Epithelial cell of prostate (primary cell): ENCODE data around the gene ABCA7.
A peak's percentile ranks its signal among the peaks of the same experiment; 100 is the strongest.

Source experiments
- DNase-seq: peaks from one replicate; pipeline ENCODE4 v3.0.0-alpha.2; 2011; ENCODE audit warnings: low read depth, low spot score
- H3K27ac ChIP-seq: fragments of 450-650 bp; 2 replicates; pipeline ENCODE4 v1.5.1; 2017; ENCODE audit warnings: mild to moderate bottlenecking

Gene ABCA7

GRCh38 chr19:1097810-1098176 is 57.9 kb downstream of the ABCA7 start:
- DNase-seq: no peak
- peak overlapping the region; percentile 76 for H3K27ac ChIP-seq

- H3K27ac ChIP-seq: peak overlapping the region; percentile 76
- no peak for DNase-seq
Observed at GRCh38 chr19:1098177-1099051, 58.5 kb downstream of the ABCA7 start.

- DNase-seq: no peak
- peak overlapping the region; percentile 96 for H3K27ac ChIP-seq
Observed at GRCh38 chr19:1101337-1101698, 61.4 kb downstream of the ABCA7 start.

GRCh38 chr19:1102407-1103131 is 62.7 kb downstream of the ABCA7 start:
- peak overlapping the region; percentile 96 for H3K27ac ChIP-seq
- peak; percentile 96 for DNase-seq

- DNase-seq: no peak
- H3K27ac ChIP-seq: peak overlapping the region; percentile 96
Observed at GRCh38 chr19:1103132-1103707, 63.3 kb downstream of the ABCA7 start.

- DNase-seq: peak; percentile 94
- peak within 1 kb of the TSS; percentile 96 for H3K27ac ChIP-seq
Observed at GRCh38 chr19:1103708-1104310, 63.9 kb downstream of the ABCA7 start, which contains the start of gene GPX4. Gene GPX4, plus strand, starts transcription at chr19:1103994. Its CDS starts 50 bp downstream, at chr19:1104044.

GRCh38 chr19:1104311-1105007 is 64.6 kb downstream of the ABCA7 start:
- H3K27ac ChIP-seq: peak overlapping the region; percentile 96
- DNase-seq: no peak

- no peak for DNase-seq
- peak overlapping the region; percentile 96 for H3K27ac ChIP-seq
Observed at GRCh38 chr19:1105008-1105872, 65.3 kb downstream of the ABCA7 start.

- no peak for DNase-seq
- H3K27ac ChIP-seq: no peak overlapping the region
Observed at GRCh38 chr19:1105873-1106840, 66.2 kb downstream of the ABCA7 start.

GRCh38 chr19:1106841-1107660 is 67.1 kb downstream of the ABCA7 start:
- no peak for DNase-seq
- peak overlapping the region; percentile 11 for H3K27ac ChIP-seq

GRCh38 chr19:1107661-1108261 is 67.9 kb downstream of the ABCA7 start:
- DNase-seq: no peak
- H3K27ac ChIP-seq: peak overlapping the region; percentile 11

GRCh38 chr19:1108291-1109031 is 68.6 kb downstream of the ABCA7 start:
- no peak for DNase-seq

GRCh38 chr19:1109032-1109551 is 69.2 kb downstream of the ABCA7 start:
- no peak for DNase-seq
- H3K27ac ChIP-seq: no peak overlapping the region

More at GRCh38 chr19:1108291-1109031, 68.6 kb downstream of the ABCA7 start:
- no peak overlapping the region for H3K27ac ChIP-seq

- DNase-seq: no peak
- no peak overlapping the region for H3K27ac ChIP-seq
Observed at GRCh38 chr19:1109697-1110671, 70.1 kb downstream of the ABCA7 start.
